HepG2 (cell line): Measurements from ENCODE around the gene DENND5B. TPM values are rescaled to one million over a fixed set of nuclear protein-coding genes. Genes with fewer than 3 reads are reported as not detected.

Experiments
- ATAC-seq: fragments of 200-7000 bp; cut with Tn5 transposase; 3 replicates; pipeline ENCODE4 v1.9.1; 2020; ENCODE audit warnings: mild to moderate bottlenecking, moderate library complexity
- BruUV-seq: library from RNA; stranded (reverse); fragments of 400-500 nt; replicated peaks from 2 replicates; lab custom pipeline; 2021; lab: Mats Ljungman, UMichigan
- CTCF ChIA-PET: fragments of 300-600 bp; formaldehyde crosslinking; extraction: SDS; loops from one replicate; lab custom pipeline; 2021; ENCODE audit warnings: low total read pairs, inconsistent platforms, low intra/inter-chr PET ratio; lab: Yijun Ruan, JAX
- POLR2A ChIA-PET: fragments of 350-600 bp; sonication (Branson Sonifier 250); formaldehyde crosslinking; loops from one replicate; lab custom pipeline; 2020; ENCODE audit warnings: antibody characterized with exemption, inconsistent platforms; lab: Yijun Ruan, JAX
- DNase-seq: peaks from one replicate; pipeline ENCODE4 v3.0.0-alpha.2; 2015; ENCODE audit warnings: low spot score
- FAIRE-seq: peaks from 3 replicates; lab custom pipeline; 2011; peaks lifted over from hg19 to GRCh38; lab: Jason Lieb, UNC
- H2AFZ ChIP-seq: one replicate; pipeline ENCODE4 v1.6.1; 2011; ENCODE audit warnings: low read length, inconsistent platforms
- H3K27ac ChIP-seq: fragments of 300-600 bp; 3 replicates; pipeline ENCODE4 v1.8.0; 2011; ENCODE audit warnings: mixed run types, mild to moderate bottlenecking, mixed read lengths, low read length, inconsistent platforms; ENCODE audit not compliant: insufficient read depth; ENCODE audit errors: extremely low read length
- H3K27me3 ChIP-seq, 2 experiments: fragments of 200-600 bp in 1 of 2; 2 replicates in 1 of 2; 3 replicates in 1 of 2; pipeline versions ENCODE4 v1.6.0 to v1.8.0; 2011; ENCODE audit warnings: low read length in 2 of 2, mild to moderate bottlenecking in 2 of 2, moderate library complexity in 2 of 2, inconsistent platforms in 1 of 2; ENCODE audit not compliant: insufficient read depth in 2 of 2, control insufficient read depth in 1 of 2
- H3K36me3 ChIP-seq, 2 experiments: fragments of 200-600 bp in 1 of 2; replicated peaks in 1 of 2; 2 replicates in 1 of 2; 3 replicates in 1 of 2; pipeline versions ENCODE4 v1.5.1 to v1.8.0; 2011; ENCODE audit warnings: low read length in 2 of 2, inconsistent platforms in 1 of 2; ENCODE audit not compliant: insufficient read depth in 2 of 2, control insufficient read depth in 1 of 2
- H3K4me1 ChIP-seq: 2 replicates; pipeline ENCODE4 v1.5.1; 2012; ENCODE audit warnings: low read length, inconsistent platforms; ENCODE audit not compliant: insufficient read depth
- H3K4me2 ChIP-seq: 2 replicates; pipeline ENCODE4 v1.6.0; 2011; ENCODE audit warnings: low read depth, low read length, inconsistent platforms
- H3K4me3 ChIP-seq, 3 experiments: fragments of 200-600 bp in 1 of 3; sonication (generic), shearing (Covaris generic) in 1 of 3; replicated peaks in 1 of 3; 2 replicates each; pipeline ENCODE4 v1.5.1; 2011 to 2016; ENCODE audit warnings: low read length in 3 of 3, inconsistent platforms in 2 of 3, low read depth in 2 of 3, mild to moderate bottlenecking in 2 of 3, control low read depth in 1 of 3, mixed read lengths in 1 of 3; ENCODE audit not compliant: insufficient read depth in 1 of 3
- H3K79me2 ChIP-seq: one replicate; pipeline ENCODE4 v1.6.1; 2011; ENCODE audit warnings: low read length, inconsistent platforms; ENCODE audit not compliant: insufficient read depth
- H3K9ac ChIP-seq: 2 replicates; pipeline ENCODE4 v1.6.0; 2011; ENCODE audit warnings: mild to moderate bottlenecking, low read depth, low read length, inconsistent platforms; ENCODE audit not compliant: insufficient read depth
- H3K9me3 ChIP-seq: 2 replicates; pipeline ENCODE4 v1.5.1; 2012; ENCODE audit warnings: mild to moderate bottlenecking, low read length
- H4K20me1 ChIP-seq: 2 replicates; pipeline ENCODE4 v1.6.0; 2011; ENCODE audit warnings: inconsistent platforms, mild to moderate bottlenecking, low read length, moderate library complexity; ENCODE audit not compliant: insufficient read depth
- HMGXB3 ChIP-seq: sonication (generic); formaldehyde crosslinking; IDR thresholded peaks from 2 replicates; pipeline ENCODE4 v1.4.0; 2020; ENCODE audit warnings: missing genetic modification reagents, borderline replicate concordance
- KMT2A ChIP-seq: sonication (generic); formaldehyde crosslinking; IDR thresholded peaks from 2 replicates; pipeline ENCODE4 v1.4.0; 2020; ENCODE audit warnings: missing genetic modification reagents
- NCOA1 ChIP-seq: sonication (generic); formaldehyde crosslinking; IDR thresholded peaks from 2 replicates; pipeline ENCODE4 v1.9.0; 2021; ENCODE audit warnings: missing genetic modification reagents
- TCF7 ChIP-seq: sonication (generic); IDR thresholded peaks from 2 replicates; pipeline ENCODE4 v1.6.1; 2016; ENCODE audit warnings: antibody characterized with exemption, low read depth
- ZBTB25 ChIP-seq: IDR thresholded peaks from 2 replicates; pipeline ENCODE4 v1.6.1; 2018; ENCODE audit warnings: missing genetic modification reagents
- ZKSCAN5 ChIP-seq: sonication (generic); formaldehyde crosslinking; IDR thresholded peaks from 2 replicates; pipeline ENCODE4 v1.5.1; 2020; ENCODE audit warnings: mild to moderate bottlenecking, missing genetic modification reagents
- ZNF12 ChIP-seq: sonication (generic); formaldehyde crosslinking; IDR thresholded peaks from 2 replicates; pipeline ENCODE4 v1.5.0; 2020; ENCODE audit warnings: missing genetic modification reagents
- ZNF160 ChIP-seq: sonication (generic); formaldehyde crosslinking; IDR thresholded peaks from 2 replicates; pipeline ENCODE4 v1.8.0; 2022; ENCODE audit warnings: mild to moderate bottlenecking, inconsistent platforms, missing genetic modification reagents
- ZNF563 ChIP-seq: sonication (generic); formaldehyde crosslinking; IDR thresholded peaks from 2 replicates; pipeline ENCODE4 v1.8.0; 2022; ENCODE audit warnings: mild to moderate bottlenecking, moderate library complexity, missing genetic modification reagents
- ZNF724P ChIP-seq: sonication (generic); formaldehyde crosslinking; IDR thresholded peaks from 2 replicates; pipeline ENCODE4 v1.8.0; 2022; ENCODE audit warnings: missing genetic modification reagents, borderline replicate concordance
- ZNF770 ChIP-seq: sonication (generic); formaldehyde crosslinking; IDR thresholded peaks from 2 replicates; pipeline ENCODE4 v1.5.0; 2020; ENCODE audit warnings: mild to moderate bottlenecking, missing genetic modification reagents
- WGBS: methylation state at CpG from one replicate; pipeline ENCODE4 v1.1.6; 2017; ENCODE audit warnings: low lambda C conversion rate; 5-methylcytosine and 5-hydroxymethylcytosine counted together
- in situ Hi-C: cut with HindIII; loops from 2 replicates; pipeline ENCODE4 v1.10.0; 2017; ENCODE audit warnings: low pct_unique_long_range_greater_than_20kb; ENCODE audit not compliant: extremely low pct_ligation_motif_present
- intact Hi-C: fragments of 100-400 bp; cut with micrococcal nuclease; formaldehyde crosslinking; loops from one replicate; pipeline ENCODE4 v1.10.0; 2022; ENCODE audit not compliant: unreplicated experiment
- polyA plus RNA-seq, 8 experiments: library from polyadenylated mRNA; depleted of rRNA in 3 of 8; stranded (reverse) in 7 of 8; unstranded in 1 of 8; fragments of >200 nt; fragmentation: Illumina TruSeq in 4 of 8; extraction: Trizol in 4 of 8; gene quantifications; 2 replicates each; pipeline versions ENCODE4 v1.2.1 to v1.2.3, GENCODE V29; 2011 to 2016; ENCODE audit warnings: low read depth in 4 of 8, missing spikeins in 1 of 8, mixed read lengths in 1 of 8; ENCODE audit not compliant: insufficient read depth in 1 of 8
- total RNA-seq, 5 experiments: library from RNA; depleted of rRNA; stranded (reverse); fragments of >200 nt; fragmentation: Illumina TruSeq; extraction: Trizol; gene quantifications; 2 replicates each; pipeline ENCODE4 v1.2.3, GENCODE V29; 2016; ENCODE audit warnings: low read depth in 1 of 5
- TF ChIP-seq, protein P1 (sequence below): IDR thresholded peaks from 2 replicates; pipeline ENCODE4 v1.6.1; 2018; ENCODE audit warnings: missing genetic modification reagents, mild to moderate bottlenecking, missing compliant biosample characterization
- TF ChIP-seq, protein P2 (sequence below): sonication (generic); formaldehyde crosslinking; IDR thresholded peaks from 2 replicates; pipeline ENCODE4 v1.8.0; 2022; ENCODE audit warnings: mild to moderate bottlenecking, missing genetic modification reagents, moderate library complexity

Gene DENND5B
- total and polyA plus RNA-seq, 2 of the 13 experiments (the other 11 are each of a cell fraction or from before 2014, with no cell fraction given), result 14.7 to 18.7 TPM

DNA sequence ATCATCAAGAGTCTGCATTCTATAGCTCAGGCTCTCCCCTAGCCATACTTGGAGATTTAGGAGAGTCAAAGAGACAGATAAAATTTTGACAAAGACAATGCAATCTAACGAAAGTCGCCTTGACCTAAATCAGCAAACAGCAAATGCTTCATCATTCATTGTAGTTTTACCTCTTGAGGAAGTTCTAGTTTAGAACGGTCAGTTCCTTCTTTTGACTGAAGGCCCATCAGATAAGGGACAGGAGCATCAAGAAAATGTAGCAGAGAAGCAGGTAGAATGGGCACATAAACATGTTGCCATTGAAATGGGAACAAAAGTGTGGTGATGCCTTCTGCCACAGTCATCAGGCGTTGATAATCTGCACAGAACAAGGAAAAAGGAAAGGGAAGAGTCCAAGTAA lies 130.9 kb downstream of the DENND5B start:
- H3K4me3 ChIP-seq, result no peak overlapping the region
- no peak overlapping the region for H3K27ac ChIP-seq
- no peak for DNase-seq
- no TSS peak for BruUV-seq
- H2AFZ ChIP-seq, result no peak overlapping the region
- FAIRE-seq, result no peak
- 94% methylated on average over 4 of the region's 4 CpGs for WGBS
- no peaks in the 10 kb centered on the region for H4K20me1 ChIP-seq
- in situ Hi-C loops, result no loop called here
- no peaks in the 10 kb centered on the region for H3K79me2 ChIP-seq
- intact Hi-C loops, result no loop called here
- peaks cover 2 to 6% of the 10 kb centered on the region in 2 experiments; a peak in 4 of 5 replicates for H3K36me3 ChIP-seq
- H3K9ac ChIP-seq, result no peak overlapping the region
- H3K9me3 ChIP-seq, result no peaks in the 10 kb centered on the region
- no peaks in the 10 kb centered on the region for H3K4me1 ChIP-seq
- no peak for ATAC-seq
- ChIA-PET CTCF (no interaction called here), POLR2A (no interaction called here)
- H3K27me3 ChIP-seq, result no peaks in the 10 kb centered on the region
- H3K4me2 ChIP-seq, result no peak overlapping the region
- TF ChIP-seq ZNF770 (CRISPR knock-in tag) (no peak), ZNF12 (no peak), TCF7 (no peak), ZNF563 (CRISPR knock-in tag) (no peak), ZNF724P (CRISPR knock-in tag) (no peak), KMT2A (CRISPR knock-in tag) (no peak), ZKSCAN5 (no peak), ZNF160 (CRISPR knock-in tag) (no peak), NCOA1 (CRISPR knock-in tag) (no peak), HMGXB3 (CRISPR knock-in tag) (no peak), ZBTB25 (no peak)
- TF ChIP-seq, protein P1, sequence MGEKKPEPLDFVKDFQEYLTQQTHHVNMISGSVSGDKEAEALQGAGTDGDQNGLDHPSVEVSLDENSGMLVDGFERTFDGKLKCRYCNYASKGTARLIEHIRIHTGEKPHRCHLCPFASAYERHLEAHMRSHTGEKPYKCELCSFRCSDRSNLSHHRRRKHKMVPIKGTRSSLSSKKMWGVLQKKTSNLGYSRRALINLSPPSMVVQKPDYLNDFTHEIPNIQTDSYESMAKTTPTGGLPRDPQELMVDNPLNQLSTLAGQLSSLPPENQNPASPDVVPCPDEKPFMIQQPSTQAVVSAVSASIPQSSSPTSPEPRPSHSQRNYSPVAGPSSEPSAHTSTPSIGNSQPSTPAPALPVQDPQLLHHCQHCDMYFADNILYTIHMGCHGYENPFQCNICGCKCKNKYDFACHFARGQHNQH (CRISPR knock-in tag), result no peak
- TF ChIP-seq, protein P2, sequence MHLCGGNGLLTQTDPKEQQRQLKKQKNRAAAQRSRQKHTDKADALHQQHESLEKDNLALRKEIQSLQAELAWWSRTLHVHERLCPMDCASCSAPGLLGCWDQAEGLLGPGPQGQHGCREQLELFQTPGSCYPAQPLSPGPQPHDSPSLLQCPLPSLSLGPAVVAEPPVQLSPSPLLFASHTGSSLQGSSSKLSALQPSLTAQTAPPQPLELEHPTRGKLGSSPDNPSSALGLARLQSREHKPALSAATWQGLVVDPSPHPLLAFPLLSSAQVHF (CRISPR knock-in tag), result no peak
